ENCODE data around the gene ZBTB7C.

ZBTB7C gene

GRCh38 chr18:48059455-48060010 lies 349.6 kb downstream of the ZBTB7C start:
- TF ChIP-seq, protein P1, sequence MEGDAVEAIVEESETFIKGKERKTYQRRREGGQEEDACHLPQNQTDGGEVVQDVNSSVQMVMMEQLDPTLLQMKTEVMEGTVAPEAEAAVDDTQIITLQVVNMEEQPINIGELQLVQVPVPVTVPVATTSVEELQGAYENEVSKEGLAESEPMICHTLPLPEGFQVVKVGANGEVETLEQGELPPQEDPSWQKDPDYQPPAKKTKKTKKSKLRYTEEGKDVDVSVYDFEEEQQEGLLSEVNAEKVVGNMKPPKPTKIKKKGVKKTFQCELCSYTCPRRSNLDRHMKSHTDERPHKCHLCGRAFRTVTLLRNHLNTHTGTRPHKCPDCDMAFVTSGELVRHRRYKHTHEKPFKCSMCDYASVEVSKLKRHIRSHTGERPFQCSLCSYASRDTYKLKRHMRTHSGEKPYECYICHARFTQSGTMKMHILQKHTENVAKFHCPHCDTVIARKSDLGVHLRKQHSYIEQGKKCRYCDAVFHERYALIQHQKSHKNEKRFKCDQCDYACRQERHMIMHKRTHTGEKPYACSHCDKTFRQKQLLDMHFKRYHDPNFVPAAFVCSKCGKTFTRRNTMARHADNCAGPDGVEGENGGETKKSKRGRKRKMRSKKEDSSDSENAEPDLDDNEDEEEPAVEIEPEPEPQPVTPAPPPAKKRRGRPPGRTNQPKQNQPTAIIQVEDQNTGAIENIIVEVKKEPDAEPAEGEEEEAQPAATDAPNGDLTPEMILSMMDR (conservative IDR thresholded peaks at IDR 0.05; ENCODE audit: low read length) = no peak
- no peak for DNase-seq (ENCODE audit: low read depth)
- H3K4me3 ChIP-seq (ENCODE audit: low read length) = no peak overlapping the region

GRCh38 chr18:48058486-48058885 lies 350.7 kb downstream of the ZBTB7C start:
- TF ChIP-seq, protein P1 (conservative IDR thresholded peaks at IDR 0.05; ENCODE audit: low read length) = no peak
- H3K4me3 ChIP-seq (ENCODE audit: low read length) = no peak overlapping the region
- no peak for DNase-seq (ENCODE audit: low read depth)

DNA sequence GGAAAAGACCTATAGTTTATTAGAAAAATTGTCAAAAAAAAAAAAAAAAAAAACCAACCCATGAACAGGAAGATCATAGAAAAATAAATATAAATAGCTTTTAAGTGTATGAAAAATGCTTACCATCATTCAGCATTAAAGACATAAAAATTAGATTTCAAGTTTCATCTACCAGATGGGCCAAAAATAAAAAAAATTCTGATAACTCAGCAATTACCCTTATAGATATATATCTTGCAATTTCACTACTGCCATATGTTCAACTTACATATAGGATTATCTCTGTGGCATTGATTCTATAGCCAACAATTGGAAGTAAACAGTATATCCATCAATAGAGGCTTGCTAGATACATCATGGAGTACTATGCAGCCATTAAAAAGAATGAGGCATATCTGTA lies 352.2 kb downstream of the ZBTB7C start:
- no peak for DNase-seq (ENCODE audit: low read depth)
- H3K4me3 ChIP-seq (ENCODE audit: low read length) = no peak overlapping the region
- TF ChIP-seq, protein P1 (conservative IDR thresholded peaks at IDR 0.05; ENCODE audit: low read length) = no peak

DNA sequence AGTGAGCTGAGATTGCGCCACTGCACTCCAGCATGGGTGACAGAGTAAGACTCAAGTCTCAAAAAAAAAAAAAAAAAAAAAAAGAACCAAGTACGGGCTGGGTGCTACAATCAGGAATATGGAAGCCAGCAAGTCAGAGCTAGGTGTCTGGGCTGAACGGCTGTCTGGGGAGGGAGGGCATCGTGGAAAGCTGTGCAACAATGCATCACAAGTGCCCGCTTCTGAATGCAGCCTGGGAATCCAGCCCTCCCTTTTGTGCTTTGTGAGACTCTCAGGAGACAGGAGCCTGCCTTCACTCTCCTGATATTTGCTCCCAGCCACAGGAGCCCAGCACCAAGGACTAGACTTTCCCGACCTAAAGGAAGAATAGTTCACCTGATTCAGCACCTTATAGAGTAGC lies 353.8 kb downstream of the ZBTB7C start:
- H3K4me3 ChIP-seq (ENCODE audit: low read length) = no peak overlapping the region
- no peak for DNase-seq (ENCODE audit: low read depth)
- TF ChIP-seq, protein P1 (conservative IDR thresholded peaks at IDR 0.05; ENCODE audit: low read length) = no peak

DNA sequence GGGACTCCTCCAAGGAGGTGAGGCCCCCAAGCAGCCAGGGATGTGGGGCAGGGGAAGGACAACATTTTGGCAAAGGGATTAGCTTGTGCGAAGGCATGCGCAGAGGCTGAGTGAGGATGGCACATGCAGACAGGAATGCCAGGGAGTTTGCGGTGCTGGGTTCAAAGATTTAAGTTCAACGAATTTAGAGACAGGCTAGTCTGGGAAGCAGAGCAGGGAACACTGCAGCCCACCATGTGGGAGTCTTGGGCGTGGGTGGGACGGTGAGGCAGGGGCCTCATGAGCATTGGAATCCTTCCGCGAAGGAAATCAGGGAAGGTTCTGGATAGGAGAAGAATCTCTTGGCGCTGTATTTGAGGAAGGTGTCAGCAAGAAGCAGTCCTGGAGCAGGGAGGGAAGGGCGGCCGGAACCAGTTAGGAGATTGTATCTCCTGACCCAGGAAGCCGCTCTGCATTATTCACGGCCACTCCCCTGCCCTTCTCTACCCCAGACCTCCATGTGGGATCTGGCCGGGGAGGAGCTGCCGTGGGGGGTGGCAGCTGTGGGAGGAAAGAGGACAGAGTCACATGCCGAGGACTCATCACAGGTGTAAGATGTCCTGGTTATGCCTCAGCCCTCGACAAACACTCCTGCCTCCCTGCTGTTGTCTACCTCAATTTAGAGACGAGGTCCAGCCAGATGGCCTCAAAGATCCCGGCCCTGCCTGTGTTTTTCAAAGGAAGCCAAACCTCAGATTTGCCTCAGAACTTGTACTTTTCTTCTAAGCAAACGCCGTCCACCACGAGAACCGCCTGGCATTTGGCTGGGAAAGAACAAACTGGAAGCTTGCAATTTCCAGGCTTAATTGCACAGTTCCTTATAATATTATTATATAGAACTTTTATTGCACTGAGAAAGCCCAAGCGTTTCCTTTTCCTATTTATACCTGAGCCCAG lies 355.0 kb downstream of the ZBTB7C start:
- DNase-seq (ENCODE audit: low read depth) = no peak
- no peak overlapping the region for H3K4me3 ChIP-seq (ENCODE audit: low read length)
- TF ChIP-seq, protein P1 (conservative IDR thresholded peaks at IDR 0.05; ENCODE audit: low read length) = no peak

DNA sequence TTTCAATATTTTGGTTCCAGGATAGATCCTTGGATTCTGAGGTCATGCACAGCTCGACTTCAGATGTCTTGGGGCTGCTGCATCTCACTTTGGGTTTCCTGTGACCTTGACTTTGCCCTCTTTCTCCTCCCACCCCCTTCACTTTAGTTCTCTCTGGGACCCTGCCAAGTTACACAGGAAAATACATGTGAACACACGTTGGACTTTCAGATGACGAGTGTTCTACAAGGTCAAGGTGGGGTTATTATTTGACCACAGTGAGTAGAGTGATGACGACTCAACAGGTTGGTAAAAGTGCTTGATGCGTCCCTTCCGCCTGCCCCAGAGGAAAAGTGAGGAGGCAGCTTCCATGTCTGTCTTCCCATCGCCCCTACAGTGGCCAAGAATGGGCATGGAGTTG lies 356.3 kb downstream of the ZBTB7C start:
- no peak overlapping the region for H3K4me3 ChIP-seq (ENCODE audit: low read length)
- DNase-seq (ENCODE audit: low read depth) = no peak
- TF ChIP-seq, protein P1 (conservative IDR thresholded peaks at IDR 0.05; ENCODE audit: low read length) = no peak

All from AG10803 (cell line).